T-helper 2 cell (primary cell): ENCODE data around the gene PCCA.
"Not testable (repeated sequence)": the region's sequence is repeated elsewhere in the genome, so short reads cannot be mapped to it uniquely, and the experiment has no call there.

Source experiments
- DNase-seq, 5 experiments: peaks; one replicate each; pipeline versions ENCODE4 v3.0.0 to v3.0.0-alpha.2; 2012 to 2022

PCCA gene

GRCh38 chr13:100513171-100513570 is 424.3 kb downstream of the PCCA start:
- no peak for DNase-seq

- no peak for DNase-seq
Observed at GRCh38 chr13:100513987-100514670, 425.2 kb downstream of the PCCA start.

- peak; percentile 30 to 79 (median 59) for DNase-seq
Observed at GRCh38 chr13:100514788-100515409, 426.0 kb downstream of the PCCA start.

GRCh38 chr13:100515410-100515800 is 426.5 kb downstream of the PCCA start:
- DNase-seq: no peak

GRCh38 chr13:100517135-100517534 is 428.2 kb downstream of the PCCA start:
- DNase-seq: peak in 1 of 5 experiments; percentile 35

- DNase-seq: peak in 1 of 5 experiments; percentile 90
Observed at GRCh38 chr13:100517728-100518127, 428.8 kb downstream of the PCCA start.

GRCh38 chr13:100518394-100519062 is 429.6 kb downstream of the PCCA start:
- no peak for DNase-seq

GRCh38 chr13:100519626-100520025 is 430.7 kb downstream of the PCCA start:
- no peak for DNase-seq

- DNase-seq: peak in 1 of 5 experiments; percentile 20
Observed at GRCh38 chr13:100520936-100521850, 432.3 kb downstream of the PCCA start.

GRCh38 chr13:100521851-100522617 is 433.1 kb downstream of the PCCA start:
- peak in 1 of 5 experiments; percentile 67 for DNase-seq

GRCh38 chr13:100522618-100523309 is 433.9 kb downstream of the PCCA start:
- no peak for DNase-seq

- no peak for DNase-seq
Observed at GRCh38 chr13:100523411-100523810, 434.5 kb downstream of the PCCA start.

- DNase-seq: no peak
Observed at GRCh38 chr13:100523981-100524386, 435.1 kb downstream of the PCCA start.

GRCh38 chr13:100524688-100525087 is 435.8 kb downstream of the PCCA start:
- not testable (repeated sequence) for DNase-seq

GRCh38 chr13:100525453-100526317 is 436.8 kb downstream of the PCCA start:
- DNase-seq: no peak

GRCh38 chr13:100526318-100527000 is 437.6 kb downstream of the PCCA start:
- DNase-seq: no peak

GRCh38 chr13:100527644-100528043 is 438.8 kb downstream of the PCCA start:
- DNase-seq: no peak

- DNase-seq: no peak
Observed at GRCh38 chr13:100528353-100528752, 439.5 kb downstream of the PCCA start.

GRCh38 chr13:100528820-100529219 is 439.9 kb downstream of the PCCA start:
- no peak for DNase-seq
